ENCODE measurements around the gene MKS1. TPM values are rescaled to one million over a fixed set of nuclear protein-coding genes. Genes with fewer than 3 reads are reported as not detected.

Gene MKS1
- polyA plus RNA-seq, 3 donors: 4.2 to 7.6 (median 5.0) TPM

GRCh38 chr17:58172369-58173071 lies 46.5 kb downstream of the MKS1 start:
- Histone ChIP-seq H3K79me2 (ENCODE audit: insufficient read depth, low read length) (no peaks in the 10 kb centered on the region), H4K20me1 (ENCODE audit: insufficient read depth, low read length) (no peaks in the 10 kb centered on the region), H3K27me3 (ENCODE audit: control insufficient read depth in 2 of 2, insufficient read depth in 2 of 2, low read length in 2 of 2) (peaks cover 8 to 19% of the 10 kb centered on the region in 2 donors), H3K27ac (ENCODE audit: low read depth in 1 of 2, low read length in 2 of 2) (no peak overlapping the region), H3K4me2 (replicated peaks; ENCODE audit: extremely low read depth, low read length, poor library complexity, severe bottlenecking) (no peak overlapping the region), H2AFZ (ENCODE audit: insufficient read depth, low read depth, low read length, poor library complexity, severe bottlenecking) (no peak overlapping the region), H3K4me1 (ENCODE audit: control insufficient read depth in 1 of 2, insufficient read depth in 2 of 2, low read length in 2 of 2) (no peaks in the 10 kb centered on the region), H3K9me3 (replicated peaks in 1 of 2; ENCODE audit: control insufficient read depth in 1 of 2, insufficient read depth in 1 of 2, low read length in 2 of 2) (no peaks in the 10 kb centered on the region), H3K9ac (ENCODE audit: insufficient read depth, low read length, poor library complexity, severe bottlenecking) (no peak overlapping the region), H3K36me3 (replicated peaks in 1 of 2; ENCODE audit: control insufficient read depth in 1 of 2, insufficient read depth in 2 of 2, low read length in 2 of 2) (no peaks in the 10 kb centered on the region), H3K4me3 (replicated peaks in 1 of 3; ENCODE audit: low read depth in 2 of 3, low read length in 3 of 3) (no peak overlapping the region)
- Mint-ChIP-seq H3K27ac (no peak overlapping the region), H3K4me1 (no peaks in the 10 kb centered on the region), H3K4me3 (no peak overlapping the region), H3K36me3 (no peaks in the 10 kb centered on the region), H3K9me3 (no peaks in the 10 kb centered on the region), H3K27me3 (ENCODE audit: low read depth in 3 of 3) (peaks cover 10 to 58% (median 15%) of the 10 kb centered on the region in 3 donors)
- TF ChIP-seq CTCF (IDR thresholded peaks at IDR 0.05): no peak
- intact Hi-C loops (cut with micrococcal nuclease): no loop called here
- WGBS (ENCODE audit: insufficient coverage): 100% methylated on average over 1 of the region's 2 CpGs
- no peak for DNase-seq

GRCh38 chr17:58170622-58171021 lies 48.4 kb downstream of the MKS1 start:
- no peaks in the 10 kb centered on the region for H3K36me3 ChIP-seq (replicated peaks in 1 of 2; ENCODE audit: control insufficient read depth in 1 of 2, insufficient read depth in 2 of 2, low read length in 2 of 2)
- no peaks in the 10 kb centered on the region for H3K79me2 ChIP-seq (ENCODE audit: insufficient read depth, low read length)
- no peak overlapping the region for H3K4me2 ChIP-seq (replicated peaks; ENCODE audit: extremely low read depth, low read length, poor library complexity, severe bottlenecking)
- no peaks in the 10 kb centered on the region for H3K4me1 Mint-ChIP-seq
- H3K27me3 Mint-ChIP-seq (ENCODE audit: low read depth in 3 of 3): peaks cover 12 to 51% (median 14%) of the 10 kb centered on the region in 3 donors
- intact Hi-C loops (cut with micrococcal nuclease): no loop called here
- no CpG with 5 or more reads among the region's 4 CpGs for WGBS (ENCODE audit: insufficient coverage)
- H3K4me1 ChIP-seq (ENCODE audit: control insufficient read depth in 1 of 2, insufficient read depth in 2 of 2, low read length in 2 of 2): no peaks in the 10 kb centered on the region
- H3K27ac Mint-ChIP-seq: no peak overlapping the region
- H3K4me3 ChIP-seq (replicated peaks in 1 of 3; ENCODE audit: low read depth in 2 of 3, low read length in 3 of 3): no peak overlapping the region
- no peak overlapping the region for H3K4me3 Mint-ChIP-seq
- no peak overlapping the region for H2AFZ ChIP-seq (ENCODE audit: insufficient read depth, low read depth, low read length, poor library complexity, severe bottlenecking)
- no peak for DNase-seq
- peaks cover 16 to 24% of the 10 kb centered on the region in 2 donors for H3K27me3 ChIP-seq (ENCODE audit: control insufficient read depth in 2 of 2, insufficient read depth in 2 of 2, low read length in 2 of 2)
- no peak for TF ChIP-seq CTCF (IDR thresholded peaks at IDR 0.05)
- no peak overlapping the region for H3K9ac ChIP-seq (ENCODE audit: insufficient read depth, low read length, poor library complexity, severe bottlenecking)
- no peaks in the 10 kb centered on the region for H4K20me1 ChIP-seq (ENCODE audit: insufficient read depth, low read length)
- H3K9me3 ChIP-seq (replicated peaks in 1 of 2; ENCODE audit: control insufficient read depth in 1 of 2, insufficient read depth in 1 of 2, low read length in 2 of 2): no peaks in the 10 kb centered on the region
- no peaks in the 10 kb centered on the region for H3K36me3 Mint-ChIP-seq
- H3K27ac ChIP-seq (ENCODE audit: low read depth in 1 of 2, low read length in 2 of 2): no peak overlapping the region
- no peaks in the 10 kb centered on the region for H3K9me3 Mint-ChIP-seq

Data from CD14-positive monocyte (primary cell).